SK-N-SH (cell line): Measurements from ENCODE around the gene HHEX.

Source experiments
- EZH2phosphoT487 ChIP-seq: fragments of 200-600 bp; sonication (generic); IDR thresholded peaks from 2 replicates; pipeline ENCODE4 v1.6.1; 2017; ENCODE audit warnings: low read depth, mixed run types, mild to moderate bottlenecking, antibody characterized with exemption, moderate library complexity, borderline replicate concordance
- TF ChIP-seq, protein P1 (sequence below): fragments of 200-600 bp; sonication (generic); IDR thresholded peaks from 2 replicates; pipeline ENCODE4 v1.6.1; 2017; ENCODE audit warnings: antibody characterized with exemption, mild to moderate bottlenecking, moderate library complexity

DNA sequence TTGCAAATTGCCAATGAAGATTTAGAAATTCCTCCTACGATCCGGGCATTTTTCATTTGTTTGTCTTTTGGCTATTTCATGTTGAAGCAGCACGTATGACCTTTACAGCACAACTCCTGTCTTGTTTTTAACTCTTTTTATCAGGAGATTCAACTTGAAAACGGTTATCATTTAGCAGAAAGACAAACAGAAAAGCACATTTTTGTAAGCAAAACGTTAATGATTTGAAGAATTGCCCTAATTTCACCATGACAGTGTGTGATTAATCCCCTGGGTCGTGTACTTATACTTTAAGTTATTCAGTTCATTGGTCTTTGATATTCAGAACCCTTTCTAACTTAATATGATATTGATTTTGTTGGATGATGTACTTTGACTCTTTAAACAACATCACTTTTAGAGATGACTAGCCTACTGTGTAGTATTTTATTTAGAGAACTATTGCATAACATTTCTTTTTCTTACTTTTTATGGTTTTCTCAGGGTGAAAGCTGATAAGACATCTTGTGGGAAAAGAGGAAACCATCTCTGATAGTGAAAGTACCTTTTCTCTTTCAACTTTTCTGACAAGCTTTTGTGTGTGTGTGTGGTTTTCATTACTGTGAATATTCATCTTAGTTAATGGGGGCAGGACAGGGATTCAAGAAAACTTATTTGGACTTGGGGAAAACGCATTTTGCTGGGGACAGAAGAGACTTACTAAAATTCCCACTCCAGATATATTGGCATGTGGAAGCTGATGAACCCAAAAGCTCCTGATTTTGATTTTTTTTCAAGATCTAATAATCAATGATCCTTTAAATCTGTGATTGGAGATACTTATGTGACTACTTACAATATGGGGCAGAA is 8.1 kb downstream of the HHEX start:
- TF ChIP-seq, protein P1, sequence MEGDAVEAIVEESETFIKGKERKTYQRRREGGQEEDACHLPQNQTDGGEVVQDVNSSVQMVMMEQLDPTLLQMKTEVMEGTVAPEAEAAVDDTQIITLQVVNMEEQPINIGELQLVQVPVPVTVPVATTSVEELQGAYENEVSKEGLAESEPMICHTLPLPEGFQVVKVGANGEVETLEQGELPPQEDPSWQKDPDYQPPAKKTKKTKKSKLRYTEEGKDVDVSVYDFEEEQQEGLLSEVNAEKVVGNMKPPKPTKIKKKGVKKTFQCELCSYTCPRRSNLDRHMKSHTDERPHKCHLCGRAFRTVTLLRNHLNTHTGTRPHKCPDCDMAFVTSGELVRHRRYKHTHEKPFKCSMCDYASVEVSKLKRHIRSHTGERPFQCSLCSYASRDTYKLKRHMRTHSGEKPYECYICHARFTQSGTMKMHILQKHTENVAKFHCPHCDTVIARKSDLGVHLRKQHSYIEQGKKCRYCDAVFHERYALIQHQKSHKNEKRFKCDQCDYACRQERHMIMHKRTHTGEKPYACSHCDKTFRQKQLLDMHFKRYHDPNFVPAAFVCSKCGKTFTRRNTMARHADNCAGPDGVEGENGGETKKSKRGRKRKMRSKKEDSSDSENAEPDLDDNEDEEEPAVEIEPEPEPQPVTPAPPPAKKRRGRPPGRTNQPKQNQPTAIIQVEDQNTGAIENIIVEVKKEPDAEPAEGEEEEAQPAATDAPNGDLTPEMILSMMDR: no peak
- no peak for TF ChIP-seq EZH2phosphoT487
